ENCODE results near the gene CFP.

CFP gene

DNA sequence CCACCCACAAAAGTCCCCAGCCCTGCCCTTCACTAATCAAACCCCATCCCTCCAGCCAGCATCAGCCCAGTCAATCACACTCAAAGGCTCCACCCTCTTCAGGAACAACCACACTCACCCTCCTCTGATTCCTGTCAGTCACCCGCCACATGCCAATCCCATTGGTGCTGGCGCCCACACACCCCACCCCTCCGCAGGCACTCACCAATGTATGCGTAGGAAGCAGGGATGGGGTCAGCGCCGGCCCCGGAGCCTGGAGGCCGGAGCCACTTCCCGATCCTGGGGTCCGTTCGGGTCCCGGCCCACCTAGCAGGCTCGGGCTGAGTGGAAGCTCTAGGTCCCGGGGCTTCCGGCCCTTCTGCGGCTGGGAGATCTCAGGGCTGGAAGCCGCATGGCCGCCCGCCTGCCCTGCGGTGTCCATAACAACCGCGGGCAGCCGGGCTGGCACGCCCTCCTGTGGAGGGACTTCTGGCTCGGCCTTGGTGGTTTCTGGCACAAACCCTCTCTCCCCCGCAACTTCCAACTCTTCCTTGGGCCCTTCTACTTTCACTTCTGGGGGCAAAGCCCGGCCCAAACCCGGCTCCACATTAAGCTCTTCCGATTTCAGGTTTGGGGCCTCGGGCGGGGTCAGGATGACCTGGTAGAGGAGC, 7.9 kb upstream of the CFP start:
- DNase-seq (ENCODE audit: low read depth, low spot score): no peak

DNA sequence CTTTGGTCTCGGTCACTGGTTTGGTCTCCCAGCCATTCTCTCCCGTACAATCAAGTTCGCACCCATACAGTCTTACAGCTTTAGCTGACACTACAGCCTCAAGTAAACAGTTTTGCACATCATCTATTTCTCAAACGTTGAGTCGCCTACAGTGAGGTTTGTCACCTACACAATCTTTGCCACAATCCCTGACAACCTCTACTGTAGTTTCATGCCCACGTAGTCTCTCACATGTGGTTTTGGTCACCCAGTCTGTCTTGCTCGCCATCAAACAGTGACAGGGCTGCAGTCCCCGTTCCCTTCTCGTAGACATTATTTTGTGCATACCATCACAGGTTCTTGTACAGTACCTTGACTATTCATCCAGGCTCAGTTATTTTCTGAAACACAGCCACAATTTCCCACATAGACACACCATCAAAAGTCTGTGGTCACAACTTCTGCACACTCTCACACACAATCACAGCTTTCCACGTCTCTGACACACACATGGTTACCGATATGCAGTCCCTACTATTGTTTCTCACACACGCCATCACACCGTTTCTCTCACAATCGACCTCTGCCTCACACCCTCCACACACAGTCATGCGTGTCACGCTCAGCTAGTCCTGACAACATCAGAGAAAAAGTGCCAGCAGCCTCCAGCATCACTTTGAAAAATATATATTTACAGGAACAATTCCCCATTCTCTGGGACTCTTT, 5.3 kb upstream of the CFP start:
- DNase-seq (ENCODE audit: low read depth, low spot score): no peak

DNA sequence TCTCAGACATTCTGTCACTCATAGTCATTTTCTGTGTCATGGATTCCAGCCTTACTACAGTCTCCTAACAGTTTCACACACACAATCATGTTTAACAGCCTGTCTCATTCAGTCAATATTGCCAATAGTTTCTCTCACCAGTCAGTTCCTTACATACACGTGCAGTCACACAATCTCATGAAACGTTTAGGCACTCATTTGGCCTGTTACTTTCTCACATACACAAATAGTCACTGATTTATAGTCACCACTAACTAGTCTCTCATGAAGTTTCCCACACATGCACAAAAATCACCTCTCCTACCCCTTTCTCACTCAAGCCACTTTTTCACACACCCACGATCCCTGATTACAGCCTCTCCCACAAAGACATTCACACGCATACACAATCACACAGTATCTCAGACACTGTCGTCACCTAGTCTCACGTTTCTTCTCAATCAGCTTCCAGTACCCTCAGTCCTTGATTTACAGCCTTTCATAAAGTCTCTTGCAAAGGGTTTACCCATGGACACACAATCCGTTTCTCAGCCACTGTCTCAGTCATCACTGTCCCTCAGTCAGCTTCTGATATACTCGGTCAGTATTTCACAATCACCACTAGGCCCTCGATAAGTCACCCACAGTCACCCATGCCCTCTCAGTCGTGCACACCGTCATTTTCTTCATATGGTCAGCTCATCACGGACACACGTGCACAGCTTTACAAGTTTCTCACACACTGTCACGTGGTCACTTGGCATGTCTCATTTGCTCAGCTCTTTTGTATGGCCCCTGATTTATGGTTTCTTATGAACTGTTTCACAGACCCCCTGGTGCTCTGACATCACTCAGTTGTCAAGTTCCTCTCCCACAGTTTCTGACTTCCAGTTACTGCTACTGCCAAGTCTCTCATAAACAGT, 4.2 kb upstream of the CFP start:
- DNase-seq (ENCODE audit: low read depth, low spot score): no peak

DNA sequence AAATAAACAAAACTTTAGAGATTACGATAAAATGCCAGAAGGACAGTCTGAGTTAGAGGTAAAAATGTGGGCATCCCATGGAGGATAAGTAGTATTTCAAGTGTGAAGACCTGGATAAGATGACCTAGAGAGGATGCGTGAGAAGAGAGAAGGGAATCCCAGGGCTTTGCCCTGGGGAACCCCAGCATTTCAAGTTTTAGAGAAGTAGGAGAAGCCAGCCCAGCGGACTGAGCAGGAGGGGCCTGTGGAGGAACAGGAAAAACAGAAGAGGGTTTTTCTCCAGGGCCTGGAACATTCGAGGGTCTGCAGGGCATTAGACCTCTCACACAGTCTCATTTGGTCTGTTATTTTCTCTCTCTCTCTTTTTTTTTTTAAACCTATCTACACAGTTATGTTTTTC, 2.9 kb upstream of the CFP start:
- no peak for DNase-seq (ENCODE audit: low read depth, low spot score)

DNA sequence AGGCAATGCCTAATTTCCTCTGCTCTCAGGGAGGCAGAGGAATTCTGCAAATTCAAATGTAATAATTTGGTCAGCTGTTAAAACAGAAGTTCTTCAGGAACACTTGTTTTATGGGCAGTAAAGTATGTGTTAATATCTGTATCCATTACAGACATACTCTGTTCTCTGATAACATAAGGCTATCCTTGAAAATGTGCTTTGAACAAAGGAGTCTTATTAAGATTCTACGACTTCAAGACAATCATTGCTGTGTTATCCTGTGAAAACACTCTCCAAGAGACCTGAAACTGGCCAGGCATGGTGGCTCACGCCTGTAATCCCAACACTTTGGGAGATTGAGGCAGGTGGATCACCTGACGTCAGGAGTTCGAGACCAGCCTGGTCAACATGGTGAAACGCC, 1.9 kb upstream of the CFP start:
- DNase-seq (ENCODE audit: low read depth, low spot score): no peak

DNA sequence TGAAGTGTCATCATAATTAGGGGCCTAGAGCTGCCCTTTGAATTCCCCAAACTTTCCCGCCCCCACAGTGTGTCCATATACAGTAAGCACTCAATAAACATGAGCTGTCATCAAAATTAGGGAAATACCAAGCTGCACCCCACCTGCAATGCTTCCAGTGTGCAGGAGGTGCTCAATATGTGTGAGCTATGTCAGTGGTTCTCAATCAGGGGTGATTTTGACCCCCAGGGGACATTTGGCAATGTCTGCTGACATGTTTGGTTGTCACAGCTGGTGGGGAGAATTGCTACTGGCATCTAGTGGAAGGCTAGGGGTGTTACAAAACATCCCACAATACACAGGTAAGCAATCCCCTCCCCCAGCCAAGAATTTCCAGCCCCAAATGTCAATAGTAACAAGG, 748 bp downstream of the CFP start:
- DNase-seq (ENCODE audit: low read depth, low spot score): no peak

DNA sequence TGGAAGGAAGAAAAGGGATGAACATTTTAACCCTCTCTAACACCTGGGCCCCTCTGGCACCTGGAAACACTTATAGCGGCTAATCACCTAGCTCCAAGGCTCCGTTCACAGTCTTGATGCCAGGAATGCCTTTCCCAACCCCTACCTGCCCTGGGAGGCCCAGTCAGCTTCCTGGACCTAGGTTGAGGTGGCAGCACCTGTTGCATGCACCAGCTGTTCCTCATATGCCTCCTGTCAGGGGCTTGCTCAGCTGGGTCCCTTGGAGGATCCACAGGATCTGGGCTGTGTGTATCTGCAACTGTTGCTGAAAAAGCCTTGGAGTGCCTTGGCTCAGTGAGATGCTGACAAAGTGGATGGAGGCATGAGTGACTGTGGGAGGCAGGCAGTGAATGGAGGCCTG, 4.4 kb downstream of the CFP start:
- DNase-seq (ENCODE audit: low read depth, low spot score): no peak

DNA sequence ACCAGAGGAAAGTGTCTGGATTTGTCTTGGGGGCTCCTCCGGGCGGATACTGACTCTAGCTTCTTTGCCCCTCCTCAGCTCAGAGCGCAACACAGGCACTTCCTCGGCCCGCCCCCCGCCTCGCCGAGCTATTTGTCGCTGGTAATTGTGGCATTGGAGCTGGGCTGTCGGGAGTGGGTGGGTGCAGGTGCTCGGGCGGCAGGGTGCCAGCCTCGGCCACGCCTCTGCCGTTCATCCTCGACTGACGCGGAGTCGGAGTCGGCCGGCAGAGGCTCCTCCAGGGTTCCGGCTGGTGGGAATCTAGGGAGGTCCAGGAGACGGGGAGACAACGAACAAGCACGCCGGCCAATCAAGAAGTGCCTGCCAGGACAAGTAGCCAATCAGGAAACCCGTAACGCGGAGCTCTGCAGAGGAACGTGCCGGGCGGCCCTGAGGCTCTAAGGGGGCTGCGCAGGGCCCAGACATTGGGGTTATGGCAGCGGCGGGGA, 6.1 kb downstream of the CFP start:
- DNase-seq (ENCODE audit: low read depth, low spot score): peak; percentile 5

DNA sequence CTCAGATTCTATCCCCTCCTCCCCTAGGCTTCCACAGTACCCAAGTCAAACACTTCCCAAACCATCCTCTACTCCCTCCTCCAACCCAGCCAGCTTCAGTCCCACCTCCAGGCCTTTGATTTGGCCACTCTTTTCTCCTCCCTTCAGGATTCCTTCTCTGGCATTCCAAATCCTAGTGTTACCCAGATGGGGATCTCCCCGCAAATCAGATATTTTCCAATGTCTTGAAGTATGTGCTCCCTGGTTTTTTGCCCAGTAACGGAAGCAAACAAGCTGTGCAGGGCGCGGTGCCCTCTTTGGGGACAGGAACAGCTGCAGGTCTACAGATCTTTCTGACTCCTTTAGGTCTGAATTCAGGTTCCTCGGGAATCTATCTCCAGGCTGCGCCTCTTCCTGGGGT, 7.9 kb downstream of the CFP start:
- DNase-seq (ENCODE audit: low read depth, low spot score): no peak

DNA sequence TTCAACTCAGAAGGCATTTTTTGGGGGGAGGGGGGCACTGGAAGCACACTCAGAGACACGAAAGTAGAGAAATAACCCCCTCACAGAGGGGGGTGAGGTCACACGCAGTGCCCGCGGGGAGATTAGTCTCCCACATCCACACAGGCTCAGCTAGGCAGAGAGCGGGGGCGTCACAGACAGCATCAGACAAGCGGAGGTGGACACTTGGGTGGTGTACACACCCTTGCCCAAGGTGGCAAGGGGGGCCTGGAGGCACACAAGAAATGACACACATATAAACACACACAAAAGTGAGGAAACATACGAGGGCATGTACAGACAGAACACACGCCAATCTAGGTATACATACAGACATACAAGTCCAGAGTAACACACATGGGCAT, 9.4 kb downstream of the CFP start:
- no peak for DNase-seq (ENCODE audit: low read depth, low spot score)

DNA sequence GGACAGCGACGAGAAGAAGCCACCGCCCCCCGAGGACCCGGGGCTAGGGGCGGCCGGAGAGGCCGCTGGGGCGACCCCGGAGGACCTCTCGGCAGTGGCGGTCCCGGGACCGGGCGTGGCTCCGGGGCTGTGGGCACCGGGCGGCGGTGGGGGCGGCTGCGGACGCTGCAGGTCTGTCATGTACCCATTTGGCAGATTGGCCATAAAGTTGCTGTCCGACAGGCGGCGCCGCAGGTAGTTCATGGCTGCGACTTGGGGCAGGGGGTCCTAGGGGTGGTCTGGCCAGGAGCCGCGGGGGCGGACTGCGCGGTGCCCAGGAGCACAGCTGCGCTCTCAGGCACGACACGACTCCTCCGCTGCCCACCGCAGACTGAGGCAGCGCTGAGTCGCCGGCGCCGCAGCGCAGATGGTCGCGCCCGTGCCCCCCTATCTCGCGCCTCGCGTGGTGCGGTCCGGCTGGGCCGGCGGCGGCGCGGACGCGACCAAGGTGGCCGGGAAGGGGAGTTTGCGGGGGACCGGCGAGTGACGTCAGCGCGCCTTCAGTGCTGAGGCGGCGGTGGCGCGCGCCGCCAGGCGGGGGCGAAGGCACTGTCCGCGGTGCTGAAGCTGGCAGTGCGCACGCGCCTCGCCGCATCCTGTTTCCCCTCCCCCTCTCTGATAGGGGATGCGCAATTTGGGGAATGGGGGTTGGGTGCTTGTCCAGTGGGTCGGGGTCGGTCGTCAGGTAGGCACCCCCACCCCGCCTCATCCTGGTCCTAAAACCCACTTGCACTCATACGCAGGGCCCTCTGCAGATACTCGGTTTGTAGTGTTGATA, 10.0 kb downstream of the CFP start, which contains the start of gene SYN1:
TSS of gene SYN1 (minus strand) at position 372 of the 817 bp plus-strand sequence. CDS start at position 243, 129 bp downstream.
- DNase-seq (ENCODE audit: low read depth, low spot score): peak; percentile 16

DNA sequence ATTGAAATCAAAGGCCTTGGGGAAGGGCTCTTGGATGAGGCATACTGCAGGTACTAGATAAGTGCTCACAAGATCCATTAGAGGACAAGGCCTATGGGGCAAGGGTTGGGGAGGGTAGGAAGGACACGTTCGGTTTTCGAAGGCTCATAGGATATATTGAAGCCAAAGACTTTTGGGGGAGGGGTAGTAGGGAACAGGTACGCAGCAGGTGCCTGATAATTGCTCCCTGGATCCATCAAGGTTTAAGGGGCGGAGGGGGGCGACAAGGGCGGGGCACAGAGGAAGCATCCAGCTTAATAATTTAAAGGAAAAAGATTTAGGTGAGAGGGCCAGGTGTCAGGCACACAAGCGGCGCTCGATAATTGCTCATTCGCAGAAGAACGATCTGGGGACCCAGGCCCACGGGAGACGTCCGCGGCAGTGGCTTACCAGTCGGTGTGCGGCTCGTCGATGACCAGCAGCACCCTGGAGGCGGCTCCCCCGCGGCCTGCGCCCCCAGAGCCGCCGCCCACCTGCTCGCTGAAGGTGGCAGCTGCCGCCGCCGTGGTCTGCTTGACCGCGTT, 10.7 kb downstream of the CFP start:
- no peak for DNase-seq (ENCODE audit: low read depth, low spot score)

DNA sequence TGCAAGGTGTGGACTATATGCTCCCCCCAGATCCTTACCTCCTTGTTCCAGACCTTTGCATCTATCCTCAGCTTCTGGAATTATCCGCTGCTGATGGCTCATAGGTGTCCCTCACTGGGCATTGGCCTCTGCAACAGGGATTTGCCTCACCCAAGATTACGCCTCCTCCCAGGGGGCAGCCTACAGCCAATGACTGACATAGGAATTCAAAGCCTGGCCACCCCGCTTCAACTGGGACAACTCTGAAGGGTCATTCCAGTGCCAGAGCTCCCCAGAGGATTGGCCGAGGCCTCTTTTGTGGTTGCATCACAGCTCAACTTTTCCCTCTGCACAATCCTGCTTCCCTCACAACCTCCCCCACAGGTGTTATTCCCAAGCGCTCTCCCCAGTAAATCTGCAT, 15.1 kb downstream of the CFP start:
- DNase-seq (ENCODE audit: low read depth, low spot score): no peak

DNA sequence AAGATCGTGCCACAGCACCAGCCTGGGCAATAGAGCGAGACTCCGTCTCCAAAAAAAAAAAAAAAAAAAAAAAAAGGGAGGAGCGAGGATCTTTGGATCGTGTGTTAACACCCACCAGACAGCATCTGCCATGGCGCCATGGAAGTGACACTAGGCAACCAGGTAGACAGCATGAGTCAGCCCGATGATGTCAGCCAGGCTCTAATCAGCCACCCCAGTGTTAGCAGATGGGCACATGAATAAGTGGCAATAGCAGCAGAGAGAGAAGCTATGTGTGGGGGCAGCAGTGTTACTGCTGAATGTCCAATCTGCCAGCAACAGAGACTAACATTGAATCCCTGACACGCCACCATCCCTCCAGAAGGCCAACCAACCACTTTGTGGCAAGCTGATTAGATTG, 16.6 kb downstream of the CFP start:
- no peak for DNase-seq (ENCODE audit: low read depth, low spot score)

DNA sequence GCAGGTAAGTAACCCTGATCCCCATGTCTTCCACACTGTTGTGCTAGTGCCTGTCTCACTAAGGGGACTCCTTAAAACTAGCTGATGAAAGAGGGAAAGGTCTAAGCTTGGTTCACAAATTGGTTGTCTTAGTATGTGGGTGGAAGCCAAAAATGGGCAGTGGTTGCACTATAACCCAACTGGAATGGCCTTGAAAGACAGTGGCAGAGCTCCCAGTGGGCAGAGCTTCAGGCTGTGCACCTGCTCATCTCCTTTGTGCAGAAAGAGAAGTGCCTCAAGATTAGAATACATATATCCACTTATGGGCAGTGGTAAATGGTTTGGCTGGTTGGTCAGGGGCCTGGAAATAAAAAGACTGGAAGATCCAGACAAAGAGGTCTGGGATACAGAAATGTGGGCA, 17.3 kb downstream of the CFP start:
- no peak for DNase-seq (ENCODE audit: low read depth, low spot score)

DNA sequence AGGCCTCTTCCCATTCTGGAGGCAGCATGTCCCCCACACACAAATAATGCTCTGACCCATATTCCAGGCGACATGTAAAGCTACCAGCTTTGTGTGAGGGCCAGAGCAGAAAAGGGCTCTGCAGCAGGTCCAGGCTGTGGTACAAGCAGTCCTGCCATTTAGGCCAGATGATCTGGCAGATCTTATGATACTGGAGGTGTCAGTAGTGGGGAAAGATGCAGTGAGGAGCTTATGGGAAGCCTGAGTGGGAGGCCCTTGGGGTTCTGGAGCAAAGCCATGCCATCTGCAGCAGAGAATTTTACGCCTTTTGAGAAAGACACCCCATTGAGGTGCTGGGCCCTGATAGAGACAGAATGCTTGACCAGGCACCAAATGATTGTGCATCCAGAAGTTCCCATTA, 17.8 kb downstream of the CFP start:
- no peak for DNase-seq (ENCODE audit: low read depth, low spot score)

DNA sequence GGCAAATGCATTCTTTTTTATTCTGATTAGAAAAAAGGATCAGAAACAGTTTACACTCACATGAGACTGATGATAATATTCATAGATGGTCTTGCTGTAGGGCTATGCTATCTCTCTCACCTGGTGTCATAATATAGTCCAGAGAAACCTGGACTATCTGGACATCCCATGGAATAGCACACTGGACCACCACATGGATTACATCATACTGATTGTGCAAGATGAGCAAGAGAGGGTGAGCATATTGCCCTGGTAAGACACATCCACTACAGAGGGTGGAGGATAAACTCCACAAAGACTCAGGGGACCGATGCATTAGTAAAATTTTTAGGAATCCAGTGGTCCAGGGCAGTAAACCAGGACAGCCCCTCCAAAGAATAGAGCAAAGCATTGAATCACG, 18.2 kb downstream of the CFP start:
- DNase-seq (ENCODE audit: low read depth, low spot score): no peak

DNA sequence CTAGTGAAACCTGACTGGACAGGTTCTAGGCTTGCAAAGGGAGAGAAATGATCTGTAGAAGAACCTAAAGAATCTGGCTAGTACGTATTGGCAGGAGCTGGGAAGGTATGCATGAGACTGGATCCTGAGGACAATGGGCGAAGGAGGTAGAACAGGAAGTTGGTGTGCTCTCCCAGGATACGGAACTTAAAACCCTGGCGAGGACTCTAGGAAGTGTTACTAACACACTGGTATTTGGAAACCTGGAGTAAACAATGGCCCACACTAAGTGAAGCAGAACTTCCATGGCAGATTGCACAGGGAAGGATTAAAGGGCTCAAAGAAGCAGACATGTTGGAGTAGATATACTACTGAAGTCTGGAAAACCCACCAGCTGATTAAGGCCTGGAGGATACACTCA, 19.2 kb downstream of the CFP start:
- no peak for DNase-seq (ENCODE audit: low read depth, low spot score)

DNA sequence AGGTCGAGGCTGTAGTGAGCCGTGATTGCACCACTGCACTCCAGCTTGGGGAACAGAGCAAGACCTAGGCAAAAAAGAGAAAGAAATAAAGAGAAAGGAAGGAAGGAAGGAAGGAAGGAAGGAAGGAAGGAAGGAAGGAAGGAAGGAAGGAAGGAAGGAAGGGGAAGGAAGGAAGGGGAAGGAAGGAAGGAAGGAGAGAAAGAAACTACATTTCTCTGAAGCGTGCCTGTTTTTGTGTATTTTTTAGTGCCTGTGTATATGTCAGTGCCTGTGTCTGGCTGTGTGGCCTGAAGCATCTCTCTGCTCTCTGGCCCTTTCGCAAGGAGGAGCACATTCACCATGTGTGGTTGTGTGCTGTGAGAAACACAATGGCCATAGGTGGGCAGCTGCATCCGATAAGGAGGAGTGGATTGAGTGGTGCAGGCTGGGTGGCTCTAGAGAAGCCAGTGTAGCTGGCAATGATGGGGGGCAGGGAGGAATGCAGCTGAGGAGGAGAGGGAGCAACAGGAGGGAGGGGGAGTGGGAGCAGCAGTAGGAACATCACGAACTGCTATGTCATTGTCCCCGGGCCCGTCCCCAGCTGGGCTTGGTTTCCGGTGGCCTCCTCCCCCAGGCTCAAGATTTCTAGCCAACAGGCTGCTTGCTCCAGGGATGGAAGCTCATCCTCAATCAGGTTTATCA, 21.5 kb downstream of the CFP start:
- no peak for DNase-seq (ENCODE audit: low read depth, low spot score)

DNA sequence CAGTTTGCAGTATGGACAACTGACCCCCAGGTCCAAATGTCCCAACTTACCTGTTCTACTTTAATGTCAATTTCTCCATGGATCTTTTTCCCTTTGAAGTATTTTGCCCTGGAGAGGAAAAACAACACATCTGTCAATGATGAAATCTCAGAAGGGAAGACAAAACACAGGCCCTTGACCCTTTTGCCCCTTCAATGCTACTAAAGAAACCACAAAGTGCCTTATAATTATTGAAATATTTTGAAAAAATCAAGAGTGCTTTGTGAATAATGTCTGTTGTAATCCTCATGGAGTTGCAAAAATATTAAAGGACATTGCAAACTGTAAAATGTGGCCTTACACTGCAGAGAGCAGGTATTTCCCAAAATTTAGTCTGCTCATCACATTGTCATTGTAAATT, 22.6 kb downstream of the CFP start:
- no peak for DNase-seq (ENCODE audit: low read depth, low spot score)

DNA sequence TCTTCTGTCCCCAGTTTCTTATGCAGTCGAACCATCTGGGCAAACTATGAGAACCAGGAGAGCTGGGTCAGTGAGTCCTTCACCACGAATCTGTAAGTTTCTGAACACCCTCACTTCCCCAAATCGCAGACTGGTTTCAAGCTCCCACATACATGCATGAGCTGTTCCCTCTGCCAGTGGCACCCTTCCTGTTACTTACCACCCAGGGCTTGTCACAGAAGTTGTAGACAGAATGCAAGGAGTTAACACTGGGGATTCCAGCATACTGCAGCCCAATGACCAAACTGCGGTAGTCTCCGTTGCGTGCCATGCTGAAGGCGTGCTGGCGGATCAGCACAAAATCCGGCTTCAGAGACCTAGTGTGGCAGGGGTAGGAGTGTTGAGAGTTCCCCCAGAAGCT, 24.7 kb downstream of the CFP start:
- DNase-seq (ENCODE audit: low read depth, low spot score): no peak
